A673 (cell line): ENCODE data around the gene RHBG. TPM values are rescaled to one million over a fixed set of nuclear protein-coding genes. Genes with fewer than 3 reads are reported as not detected.

ENCODE experiments used
- BruUV-seq: library from RNA; stranded (reverse); fragments of 400-500 nt; replicated peaks from 2 replicates; lab custom pipeline; 2021; lab: Mats Ljungman, UMichigan
- CTCF ChIA-PET: fragments of 300-600 bp; sonication (Branson Sonifier 250); formaldehyde crosslinking; loops from one replicate; lab custom pipeline; 2022; ENCODE audit warnings: antibody characterized with exemption; lab: Charles Lee
- POLR2A ChIA-PET: fragments of 300-600 bp; sonication (Branson Sonifier 250); formaldehyde crosslinking; loops from one replicate; lab custom pipeline; 2022; ENCODE audit warnings: antibody characterized with exemption; ENCODE audit not compliant: low non-redundant PET; lab: Charles Lee
- DNase-seq: peaks from one replicate; pipeline ENCODE4 v3.0.0-alpha.2; 2015; ENCODE audit warnings: low spot score
- H3K27ac ChIP-seq: fragments of 200-600 bp; sonication (generic); 2 replicates; pipeline ENCODE4 v1.5.1; 2016; ENCODE audit warnings: mixed run types, low read depth, mild to moderate bottlenecking, mixed read lengths, antibody characterized with exemption, low read length; ENCODE audit not compliant: poor library complexity, severe bottlenecking
- H3K27me3 ChIP-seq: fragments of 200-600 bp; sonication (generic); replicated peaks from 2 replicates; pipeline ENCODE4 v1.6.1; 2017; ENCODE audit warnings: mixed run types, low read depth, mild to moderate bottlenecking, mixed read lengths, antibody characterized with exemption, low read length; ENCODE audit not compliant: insufficient read depth, poor library complexity
- H3K36me3 ChIP-seq: fragments of 200-600 bp; sonication (generic); 2 replicates; pipeline ENCODE4 v1.6.1; 2016; ENCODE audit warnings: mixed run types, mild to moderate bottlenecking, mixed read lengths, antibody characterized with exemption, low read length; ENCODE audit not compliant: insufficient read depth, poor library complexity, severe bottlenecking
- H3K4me1 ChIP-seq: fragments of 200-600 bp; sonication (generic); 2 replicates; pipeline ENCODE4 v1.6.1; 2017; ENCODE audit warnings: mixed run types, mild to moderate bottlenecking, mixed read lengths, antibody characterized with exemption, low read length; ENCODE audit not compliant: insufficient read depth, poor library complexity, severe bottlenecking
- H3K4me3 ChIP-seq: fragments of 200-600 bp; sonication (generic); 2 replicates; pipeline ENCODE4 v1.5.1; 2016; ENCODE audit warnings: low read depth, mixed run types, mild to moderate bottlenecking, mixed read lengths, low read length; ENCODE audit not compliant: poor library complexity, severe bottlenecking
- H3K9me3 ChIP-seq: fragments of 200-600 bp; sonication (generic); 2 replicates; pipeline ENCODE4 v1.6.1; 2016; ENCODE audit warnings: mixed run types, low read depth, mild to moderate bottlenecking, mixed read lengths, antibody characterized with exemption, low read length; ENCODE audit not compliant: poor library complexity, severe bottlenecking
- EZH2 ChIP-seq: fragments of 200-600 bp; sonication (generic); IDR thresholded peaks from 2 replicates; pipeline ENCODE4 v1.6.1; 2017; ENCODE audit warnings: borderline replicate concordance, low read depth, mild to moderate bottlenecking, mixed read lengths, antibody characterized with exemption, low read length; ENCODE audit not compliant: poor library complexity, severe bottlenecking
- intact Hi-C: fragments of 100-400 bp; cut with micrococcal nuclease; formaldehyde crosslinking; loops from one replicate; pipeline ENCODE4 v1.10.0; 2022; ENCODE audit not compliant: unreplicated experiment
- total RNA-seq: library from RNA; stranded (reverse); gene quantifications from 2 replicates; pipeline ENCODE4 v1.2.3, GENCODE V29; 2021
- TF ChIP-seq, protein P1 (sequence below): fragments of 300-800, 200-600 bp; sonication (generic); conservative IDR thresholded peaks from 2 replicates; pipeline ENCODE4 v1.5.1; 2017; ENCODE audit warnings: low read depth, mild to moderate bottlenecking, antibody characterized with exemption, low read length, moderate library complexity, mixed read lengths

RHBG gene
- total RNA-seq, 1 experiment from 2014 or later: not detected

DNA sequence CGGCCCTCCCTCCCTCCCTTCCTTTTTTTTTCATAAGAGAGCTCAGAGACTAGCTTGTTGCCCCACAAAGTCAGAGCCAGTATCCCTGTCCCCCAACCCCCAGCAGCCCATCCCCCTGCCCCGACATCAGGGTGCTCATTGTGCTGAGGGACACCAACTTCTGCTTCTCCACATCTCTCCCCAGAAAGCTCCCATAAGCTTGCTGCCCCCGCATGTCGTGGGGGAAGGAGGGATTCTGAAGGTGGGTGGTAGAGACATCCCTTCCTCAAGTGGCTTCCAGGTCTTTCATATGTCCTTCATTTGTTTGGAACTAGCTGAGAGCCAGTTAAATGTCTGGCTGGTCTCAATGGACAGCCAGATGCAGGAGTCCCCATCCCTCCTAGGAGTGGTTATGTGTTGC, 41.2 kb downstream of the RHBG start:
- Histone ChIP-seq H3K4me1 (no peaks in the 10 kb centered on the region), H3K27me3 (peaks cover 7% of the 10 kb centered on the region), H3K27ac (no peak overlapping the region), H3K36me3 (no peaks in the 10 kb centered on the region), H3K4me3 (no peak overlapping the region), H3K9me3 (no peaks in the 10 kb centered on the region)
- ChIA-PET POLR2A (no interaction called here), CTCF (no interaction called here)
- DNase-seq: no peak
- BruUV-seq: no TSS peak
- TF ChIP-seq EZH2: no peak
- TF ChIP-seq, protein P1, sequence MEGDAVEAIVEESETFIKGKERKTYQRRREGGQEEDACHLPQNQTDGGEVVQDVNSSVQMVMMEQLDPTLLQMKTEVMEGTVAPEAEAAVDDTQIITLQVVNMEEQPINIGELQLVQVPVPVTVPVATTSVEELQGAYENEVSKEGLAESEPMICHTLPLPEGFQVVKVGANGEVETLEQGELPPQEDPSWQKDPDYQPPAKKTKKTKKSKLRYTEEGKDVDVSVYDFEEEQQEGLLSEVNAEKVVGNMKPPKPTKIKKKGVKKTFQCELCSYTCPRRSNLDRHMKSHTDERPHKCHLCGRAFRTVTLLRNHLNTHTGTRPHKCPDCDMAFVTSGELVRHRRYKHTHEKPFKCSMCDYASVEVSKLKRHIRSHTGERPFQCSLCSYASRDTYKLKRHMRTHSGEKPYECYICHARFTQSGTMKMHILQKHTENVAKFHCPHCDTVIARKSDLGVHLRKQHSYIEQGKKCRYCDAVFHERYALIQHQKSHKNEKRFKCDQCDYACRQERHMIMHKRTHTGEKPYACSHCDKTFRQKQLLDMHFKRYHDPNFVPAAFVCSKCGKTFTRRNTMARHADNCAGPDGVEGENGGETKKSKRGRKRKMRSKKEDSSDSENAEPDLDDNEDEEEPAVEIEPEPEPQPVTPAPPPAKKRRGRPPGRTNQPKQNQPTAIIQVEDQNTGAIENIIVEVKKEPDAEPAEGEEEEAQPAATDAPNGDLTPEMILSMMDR: no peak
- intact Hi-C loops: no loop called here

DNA sequence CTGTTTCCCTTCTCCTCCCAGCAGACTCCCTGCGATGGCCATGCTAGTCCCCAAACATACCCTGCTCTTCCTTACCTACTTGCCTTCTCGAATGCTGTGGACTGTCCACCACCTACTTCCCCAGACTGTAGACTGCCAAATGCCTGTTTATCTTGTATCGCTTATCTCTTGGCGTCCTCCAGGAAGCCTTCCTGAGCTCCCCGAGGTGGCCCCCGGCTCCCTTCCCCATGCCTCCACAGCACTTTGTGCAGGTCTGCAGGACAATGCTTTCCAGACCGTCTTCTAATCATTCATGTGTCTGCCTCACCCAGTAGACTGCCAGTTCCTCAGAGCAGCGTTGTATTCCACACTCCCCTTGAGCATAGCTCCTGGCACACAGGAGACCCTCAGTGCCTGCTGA, 41.7 kb downstream of the RHBG start:
- H3K36me3 ChIP-seq: no peaks in the 10 kb centered on the region
- intact Hi-C loops: no loop called here
- no peak overlapping the region for H3K27ac ChIP-seq
- ChIA-PET POLR2A (no interaction called here), CTCF (no interaction called here)
- H3K9me3 ChIP-seq: no peaks in the 10 kb centered on the region
- H3K4me1 ChIP-seq: no peaks in the 10 kb centered on the region
- TF ChIP-seq, protein P1: no peak
- TF ChIP-seq EZH2: no peak
- H3K4me3 ChIP-seq: no peak overlapping the region
- DNase-seq: no peak
- no TSS peak for BruUV-seq
- H3K27me3 ChIP-seq: peaks cover 11% of the 10 kb centered on the region

DNA sequence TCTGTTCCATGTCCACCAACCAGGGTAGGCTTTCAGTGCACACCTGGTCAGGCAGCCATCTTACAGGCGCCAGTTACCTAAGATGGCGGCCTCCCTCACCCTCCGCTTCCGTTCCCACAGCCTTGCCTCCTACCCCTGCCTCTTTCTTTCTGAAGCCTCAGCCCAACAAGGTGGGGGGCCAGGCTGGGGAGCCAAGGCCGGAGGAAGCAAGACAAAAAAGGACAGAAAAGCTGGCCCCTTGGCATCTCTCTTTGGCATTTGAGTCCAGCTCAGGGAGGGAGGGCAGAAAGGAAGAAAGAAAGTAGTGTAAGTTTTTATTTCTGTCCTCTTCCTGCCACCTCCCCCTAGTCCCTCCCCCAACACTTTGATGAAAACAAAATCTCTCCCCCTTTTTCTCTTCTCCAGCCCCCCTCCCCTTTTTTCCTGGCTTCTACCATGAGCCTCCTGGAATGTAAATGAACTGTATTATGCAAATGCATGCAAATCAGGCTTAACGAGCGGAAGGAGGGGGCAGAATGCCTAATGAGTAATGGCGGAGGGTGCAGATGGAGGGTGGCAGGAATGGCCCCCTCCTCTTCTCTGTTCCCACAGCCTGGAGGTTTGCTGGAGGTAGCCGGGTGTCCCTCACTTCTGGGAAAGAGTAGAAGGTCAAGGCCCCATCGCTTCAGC, 43.8 kb downstream of the RHBG start:
- H3K27me3 ChIP-seq: peaks cover 23% of the 10 kb centered on the region
- CTCF ChIA-PET: no interaction called here

More for the DNA sequence above, 43.8 kb downstream of the RHBG start:
- no TSS peak for BruUV-seq
- Histone ChIP-seq H3K9me3 (no peaks in the 10 kb centered on the region), H3K27ac (no peak overlapping the region), H3K4me1 (no peaks in the 10 kb centered on the region), H3K4me3 (no peak overlapping the region), H3K36me3 (no peaks in the 10 kb centered on the region)
- DNase-seq: no peak
- POLR2A ChIA-PET: no interaction called here
- TF ChIP-seq, protein P1: no peak
- no peak for TF ChIP-seq EZH2
- intact Hi-C loops: no loop called here
